Measurements from ENCODE around the gene NR1D1.

Gene NR1D1

GRCh38 chr17:40062329-40063186, 37.8 kb downstream of the NR1D1 start, which contains the start of gene THRA:
TSS of gene THRA (plus strand) at chr17:40062965. CDS start at chr17:40074489, 11,524 bp downstream.
- DNase-seq (ENCODE audit: low spot score) = peak; percentile 75

- no peak for DNase-seq (ENCODE audit: low spot score)
Measured at GRCh38 chr17:40061609-40062038, 38.8 kb downstream of the NR1D1 start.

- DNase-seq (ENCODE audit: low spot score) = no peak
Measured at GRCh38 chr17:40060887-40061608, 39.3 kb downstream of the NR1D1 start.

GRCh38 chr17:40059729-40060475, 40.5 kb downstream of the NR1D1 start:
- no peak for DNase-seq (ENCODE audit: low spot score)

DNA sequence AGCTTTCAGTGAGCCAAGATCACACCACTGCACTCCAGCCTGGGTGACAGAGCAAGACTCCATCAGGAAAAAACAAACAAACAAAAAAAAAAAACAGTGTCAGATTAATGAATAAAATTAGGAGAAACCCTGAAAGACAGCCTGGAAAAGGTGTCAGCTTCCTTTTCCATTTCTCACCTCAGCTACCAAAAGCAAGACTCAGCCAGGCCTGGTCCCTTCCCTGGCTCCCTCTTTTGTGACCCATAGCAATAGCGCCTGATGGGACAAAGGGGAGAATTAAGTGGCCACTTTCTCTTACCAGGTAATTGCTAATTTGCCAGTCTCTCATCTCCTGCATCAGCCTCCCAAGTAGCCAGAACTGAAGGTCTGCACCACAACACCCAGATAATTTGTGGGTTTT, 41.5 kb downstream of the NR1D1 start:
- DNase-seq (ENCODE audit: low spot score) = no peak

GRCh38 chr17:40058186-40058784, 42.1 kb downstream of the NR1D1 start:
- no peak for DNase-seq (ENCODE audit: low spot score)

DNA sequence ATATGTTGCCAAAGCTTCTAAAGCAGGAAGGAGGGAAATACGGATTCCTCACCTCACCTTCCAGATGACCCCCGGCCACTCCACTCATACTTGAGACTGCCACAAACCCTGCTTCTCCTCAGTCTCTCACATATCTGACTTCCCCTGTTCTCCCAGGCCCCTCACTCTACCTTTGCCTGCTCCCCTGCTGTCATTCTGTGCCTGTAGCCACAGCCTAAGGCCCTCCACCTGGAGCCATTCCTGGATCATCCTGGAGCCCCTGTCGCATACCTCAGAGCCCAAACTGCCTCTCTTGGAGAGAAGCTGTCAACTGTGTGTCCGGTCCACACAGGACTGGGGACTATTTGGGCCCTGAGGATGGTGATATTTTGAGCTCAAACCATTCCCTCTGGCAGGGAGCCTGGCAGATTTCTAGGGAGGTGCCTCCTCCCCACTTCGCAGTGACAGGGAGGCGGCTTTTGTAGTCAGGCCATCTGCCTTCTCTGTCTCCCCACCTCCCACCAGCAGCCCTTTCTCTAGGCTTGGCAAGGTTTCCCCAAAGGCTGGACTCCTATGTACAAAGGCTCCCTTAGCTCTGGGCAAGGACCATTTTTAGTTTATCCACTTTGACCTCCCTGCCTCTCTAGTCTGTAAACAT, 43.9 kb downstream of the NR1D1 start:
- DNase-seq (ENCODE audit: low spot score) = no peak

All from HuH-7 (cell line).